Renal cortical epithelial cell (primary cell): ENCODE data around the gene WDR64. TPM values are rescaled to one million over a fixed set of nuclear protein-coding genes. Genes with fewer than 3 reads are reported as not detected.

Experiments
- DNase-seq: peaks from one replicate; pipeline ENCODE4 v3.0.0-alpha.2; 2011; ENCODE audit warnings: low read depth
- total RNA-seq: library from RNA; depleted of rRNA; stranded (reverse); fragments of >200 nt; gene quantifications from 2 replicates; pipeline ENCODE4 v1.2.3, GENCODE V29; 2014

WDR64 gene
- total RNA-seq, 1 donor from 2014 or later: 0.35 TPM

- DNase-seq: no peak
These were observed 21.2 kb upstream of the WDR64 start for GRCh38 chr1:241630899-241631298.

GRCh38 chr1:241631674-241632073 is 20.4 kb upstream of the WDR64 start:
- DNase-seq: no peak

- no peak for DNase-seq
These were observed 19.1 kb upstream of the WDR64 start for GRCh38 chr1:241632987-241633386.

GRCh38 chr1:241635556-241636152 is 16.4 kb upstream of the WDR64 start:
- DNase-seq: no peak

- DNase-seq: no peak
These were observed 15.8 kb upstream of the WDR64 start for GRCh38 chr1:241636291-241636690.

- DNase-seq: peak; percentile 49
These were observed 15.0 kb upstream of the WDR64 start for GRCh38 chr1:241637046-241637590.

- no peak for DNase-seq
These were observed 14.5 kb upstream of the WDR64 start for GRCh38 chr1:241637604-241638003.

- no peak for DNase-seq
These were observed 13.9 kb upstream of the WDR64 start for GRCh38 chr1:241638099-241638682.

- DNase-seq: no peak
These were observed 13.0 kb upstream of the WDR64 start for GRCh38 chr1:241638909-241639622.

- no peak for DNase-seq
These were observed 12.4 kb upstream of the WDR64 start for GRCh38 chr1:241639623-241640148.

GRCh38 chr1:241640149-241640866 is 11.8 kb upstream of the WDR64 start, which contains the start of the genes CHML and OPN3:
Gene CHML (minus strand): TSS chr1:241640369. CDS start chr1:241635766, 4,603 bp downstream.
Gene OPN3 (minus strand): TSS chr1:241640369. CDS start chr1:241640254, 115 bp downstream.
- DNase-seq: peak; percentile 40

- DNase-seq: no peak
These were observed 11.0 kb upstream of the WDR64 start for GRCh38 chr1:241640867-241641622.

- peak; percentile 36 for DNase-seq
These were observed 10.1 kb upstream of the WDR64 start for GRCh38 chr1:241641773-241642592.

GRCh38 chr1:241642593-241642944 is 9.5 kb upstream of the WDR64 start:
- no peak for DNase-seq

- DNase-seq: no peak
These were observed 7.8 kb upstream of the WDR64 start for GRCh38 chr1:241644259-241644658.

GRCh38 chr1:241645199-241645598 is 6.9 kb upstream of the WDR64 start:
- DNase-seq: no peak

GRCh38 chr1:241646201-241646600 is 5.9 kb upstream of the WDR64 start:
- DNase-seq: no peak

GRCh38 chr1:241647658-241648057 is 4.4 kb upstream of the WDR64 start:
- no peak for DNase-seq

- no peak for DNase-seq
These were observed 3.9 kb upstream of the WDR64 start for GRCh38 chr1:241648159-241648558.

- no peak for DNase-seq
These were observed 1.9 kb downstream of the WDR64 start for GRCh38 chr1:241654019-241654418.
